Body of pancreas (tissue), 4 donors: ENCODE measurements around the gene PRSS22.

Source experiments
- CTCF ChIP-seq, 7 experiments: fragments of 450-650 bp in 4 of 7; fragments of 200-600 bp in 3 of 7; sonication (generic) in 3 of 7; IDR thresholded peaks; one replicate each; pipeline ENCODE4 v1.5.1; 2016 to 2019; ENCODE audit warnings: antibody characterized with exemption in 7 of 7
- POLR2A ChIP-seq, 3 donors: fragments of 450-650 bp; IDR thresholded peaks; one replicate each; pipeline ENCODE4 v1.6.1; 2016; ENCODE audit warnings: antibody characterized with exemption in 3 of 3, mild to moderate bottlenecking in 2 of 3

GRCh38 chr16:2879854-2880508 is 22.0 kb upstream of the PRSS22 start:
- TF ChIP-seq CTCF (IDR thresholded peaks at IDR 0.05) (no peak), POLR2A (IDR thresholded peaks at IDR 0.05) (no peak)
